Measurements from ENCODE around the gene GRN. TPM values are rescaled to one million over a fixed set of nuclear protein-coding genes. Genes with fewer than 3 reads are reported as not detected.

Gene GRN
- total RNA-seq, 1 experiment from 2014 or later = 206 TPM

- H3K9me3 ChIP-seq (ENCODE audit: control insufficient read depth in 1 of 2, insufficient read depth in 1 of 2, low read depth in 1 of 2, low read length in 2 of 2) = no peaks in the 10 kb centered on the region
- no peak overlapping the region for H2AFZ ChIP-seq (ENCODE audit: low read depth, low read length, poor library complexity, severe bottlenecking)
- no TSS peak for BruUV-seq (replicated peaks)
- no peak overlapping the region for H3K27ac ChIP-seq (ENCODE audit: low read depth, low read length)
- no peaks in the 10 kb centered on the region for H4K20me1 ChIP-seq (ENCODE audit: insufficient read depth)
- RAD21 ChIA-PET (ENCODE audit: low non-redundant PET in 1 of 2, low total read pairs in 2 of 2, uncharacterized antibody in 2 of 2, unreplicated experiment in 2 of 2) = no interaction called here
- H3K4me1 ChIP-seq (ENCODE audit: control insufficient read depth in 1 of 2, insufficient read depth in 2 of 2, low read length in 2 of 2) = peaks cover 4 to 12% of the 10 kb centered on the region in 2 experiments; a peak in 3 of 4 replicates
- intact Hi-C loops (cut with micrococcal nuclease) = loop anchor here (10.0 kb wide), 1 partner anchor 463 kb away; the partner anchor contains the start of gene MPP2
- POLR2A ChIA-PET = no interaction called here
- H3K79me2 ChIP-seq (ENCODE audit: insufficient read depth, low read length) = no peaks in the 10 kb centered on the region
- TF ChIP-seq ZFX (IDR thresholded peaks at IDR 0.05) (no peak), ELF1 (IDR thresholded peaks at IDR 0.05; ENCODE audit: borderline replicate concordance, low read depth) (no peak), SRF (IDR thresholded peaks at IDR 0.05; ENCODE audit: low read depth) (no peak), CEBPB (IDR thresholded peaks at IDR 0.05; ENCODE audit: low read depth) (no peak), JUND (IDR thresholded peaks at IDR 0.05) (no peak), TCF7L2 (IDR thresholded peaks at IDR 0.05; ENCODE audit: borderline replicate concordance, extremely low read depth, insufficient read depth, insufficient read length) (no peak), POLR2AphosphoS5 (IDR thresholded peaks at IDR 0.05; ENCODE audit: low read depth, low read length) (no peak), MAX (IDR thresholded peaks at IDR 0.05) (no peak), RAD21 (IDR thresholded peaks at IDR 0.05; ENCODE audit: low read depth) (no peak), SP1 (IDR thresholded peaks at IDR 0.05; ENCODE audit: low read depth) (no peak), SIN3A (IDR thresholded peaks at IDR 0.05; ENCODE audit: low read depth) (no peak), EZH2 (IDR thresholded peaks at IDR 0.05) (no peak), ATF3 (IDR thresholded peaks at IDR 0.05) (no peak), ZBTB33 (IDR thresholded peaks at IDR 0.05; ENCODE audit: extremely low read depth, insufficient replicate concordance, low read length) (no peak), YY1 (IDR thresholded peaks at IDR 0.05; ENCODE audit: extremely low read depth, insufficient replicate concordance, low read depth, low read length) (no peak)
- TF ChIP-seq, protein P1, sequence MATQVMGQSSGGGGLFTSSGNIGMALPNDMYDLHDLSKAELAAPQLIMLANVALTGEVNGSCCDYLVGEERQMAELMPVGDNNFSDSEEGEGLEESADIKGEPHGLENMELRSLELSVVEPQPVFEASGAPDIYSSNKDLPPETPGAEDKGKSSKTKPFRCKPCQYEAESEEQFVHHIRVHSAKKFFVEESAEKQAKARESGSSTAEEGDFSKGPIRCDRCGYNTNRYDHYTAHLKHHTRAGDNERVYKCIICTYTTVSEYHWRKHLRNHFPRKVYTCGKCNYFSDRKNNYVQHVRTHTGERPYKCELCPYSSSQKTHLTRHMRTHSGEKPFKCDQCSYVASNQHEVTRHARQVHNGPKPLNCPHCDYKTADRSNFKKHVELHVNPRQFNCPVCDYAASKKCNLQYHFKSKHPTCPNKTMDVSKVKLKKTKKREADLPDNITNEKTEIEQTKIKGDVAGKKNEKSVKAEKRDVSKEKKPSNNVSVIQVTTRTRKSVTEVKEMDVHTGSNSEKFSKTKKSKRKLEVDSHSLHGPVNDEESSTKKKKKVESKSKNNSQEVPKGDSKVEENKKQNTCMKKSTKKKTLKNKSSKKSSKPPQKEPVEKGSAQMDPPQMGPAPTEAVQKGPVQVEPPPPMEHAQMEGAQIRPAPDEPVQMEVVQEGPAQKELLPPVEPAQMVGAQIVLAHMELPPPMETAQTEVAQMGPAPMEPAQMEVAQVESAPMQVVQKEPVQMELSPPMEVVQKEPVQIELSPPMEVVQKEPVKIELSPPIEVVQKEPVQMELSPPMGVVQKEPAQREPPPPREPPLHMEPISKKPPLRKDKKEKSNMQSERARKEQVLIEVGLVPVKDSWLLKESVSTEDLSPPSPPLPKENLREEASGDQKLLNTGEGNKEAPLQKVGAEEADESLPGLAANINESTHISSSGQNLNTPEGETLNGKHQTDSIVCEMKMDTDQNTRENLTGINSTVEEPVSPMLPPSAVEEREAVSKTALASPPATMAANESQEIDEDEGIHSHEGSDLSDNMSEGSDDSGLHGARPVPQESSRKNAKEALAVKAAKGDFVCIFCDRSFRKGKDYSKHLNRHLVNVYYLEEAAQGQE (IDR thresholded peaks at IDR 0.05; ENCODE audit: low read depth) = no peak
- H3K9me2 ChIP-seq (ENCODE audit: insufficient read depth) = no peaks in the 10 kb centered on the region
- CTCF ChIA-PET = interaction anchor here (2.0 kb wide), 1 partner anchor 9 kb away, joined by 5 read pairs; no protein-coding TSS in a partner anchor
- no peaks in the 10 kb centered on the region for H3K36me3 ChIP-seq (ENCODE audit: control insufficient read depth in 1 of 2, insufficient read depth in 2 of 2, low read length in 2 of 2)
- ATAC-seq (no peak), DNase-seq (ENCODE audit: low read depth, low spot score) (no peak)
- H3K4me2 ChIP-seq (ENCODE audit: low read length) = no peak overlapping the region
- H3K27me3 ChIP-seq (ENCODE audit: insufficient read depth, low read length) = no peaks in the 10 kb centered on the region
- H3K4me3 ChIP-seq (replicated peaks in 1 of 2; ENCODE audit: low read depth in 1 of 2, low read length in 2 of 2) = no peak overlapping the region
- no peak overlapping the region for H3K9ac ChIP-seq (ENCODE audit: low read length)
These were observed 22.3 kb downstream of the GRN start for GRCh38 chr17:44367231-44367979.

Measured in HCT116 (cell line).